GM11168 (cell line): Measurements from ENCODE around the gene ADPRM.
"Not testable (repeated sequence)": the region's sequence is repeated elsewhere in the genome, so short reads cannot be mapped to it uniquely, and the experiment has no call there.

Source experiments
- in situ Hi-C: fragments of 300-500 bp; cut with MboI; formaldehyde crosslinking; loops from one replicate; pipeline ENCODE4 v1.12.0; 2022; ENCODE audit warnings: low sequenced_read_pairs; ENCODE audit not compliant: unreplicated experiment

Gene ADPRM

DNA sequence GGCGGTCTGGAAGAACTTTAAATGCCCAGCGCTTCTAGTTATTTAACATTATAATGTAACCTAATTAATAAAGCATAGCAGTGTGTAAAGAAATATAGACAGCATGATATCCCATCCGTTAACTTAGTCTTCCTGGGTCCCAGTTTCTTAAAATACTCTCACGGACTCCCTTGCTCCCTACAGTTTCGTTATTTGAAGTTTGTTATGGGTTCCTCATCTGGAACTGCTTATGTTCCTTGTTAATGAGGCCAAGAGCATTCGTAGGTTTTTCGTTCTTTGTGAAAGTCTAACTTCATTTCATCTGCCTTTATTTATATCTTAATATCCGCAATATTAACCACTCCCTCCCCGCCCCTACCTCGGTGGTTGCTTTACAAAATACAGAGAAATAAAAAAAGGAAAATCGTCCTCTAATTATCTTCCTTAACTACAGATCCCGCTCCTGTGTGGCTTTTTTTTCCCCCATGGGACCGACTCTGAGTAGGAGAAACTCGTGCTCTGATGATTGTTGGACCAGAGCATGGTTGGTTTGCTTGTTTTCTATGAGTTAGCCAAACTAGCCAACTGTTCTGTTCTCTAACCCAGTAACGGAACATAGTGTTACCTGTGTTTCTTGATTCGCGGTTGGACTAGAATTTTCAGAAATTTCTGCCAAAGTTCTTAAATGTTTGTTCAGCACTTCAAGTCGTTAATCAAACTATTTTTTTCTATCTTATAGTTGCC is 863 bp downstream of the ADPRM start:
- in situ Hi-C loops: no loop called here

- in situ Hi-C loops: no loop called here
These were observed 2.5 kb downstream of the ADPRM start for GRCh38 chr17:10699856-10700255.

GRCh38 chr17:10702574-10702973 is 5.2 kb downstream of the ADPRM start:
- in situ Hi-C loops: no loop called here

GRCh38 chr17:10705727-10706126 is 8.3 kb downstream of the ADPRM start:
- in situ Hi-C loops: no loop called here

GRCh38 chr17:10713318-10713717 is 15.9 kb downstream of the ADPRM start:
- in situ Hi-C loops: no loop called here

GRCh38 chr17:10716218-10716617 is 18.8 kb downstream of the ADPRM start:
- in situ Hi-C loops: no loop called here

DNA sequence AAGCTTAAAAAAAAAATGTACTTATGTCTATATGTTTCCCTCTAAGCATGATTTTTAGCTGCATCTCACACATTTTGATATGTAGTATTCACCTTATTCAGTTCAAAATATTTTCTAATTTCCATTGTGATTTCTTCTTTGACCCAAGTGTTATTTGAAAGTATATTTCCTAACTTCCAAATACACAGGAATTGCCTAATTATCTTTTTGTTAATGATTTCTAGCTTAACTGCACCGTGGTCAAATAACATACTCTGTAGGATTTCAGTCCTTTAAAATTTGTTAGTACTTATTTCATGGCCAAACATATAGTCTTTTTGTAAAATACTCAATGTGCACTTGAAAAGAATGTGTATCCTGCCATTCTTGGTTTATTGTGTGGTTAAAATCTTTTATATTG is 21.2 kb downstream of the ADPRM start:
- in situ Hi-C loops: no loop called here

DNA sequence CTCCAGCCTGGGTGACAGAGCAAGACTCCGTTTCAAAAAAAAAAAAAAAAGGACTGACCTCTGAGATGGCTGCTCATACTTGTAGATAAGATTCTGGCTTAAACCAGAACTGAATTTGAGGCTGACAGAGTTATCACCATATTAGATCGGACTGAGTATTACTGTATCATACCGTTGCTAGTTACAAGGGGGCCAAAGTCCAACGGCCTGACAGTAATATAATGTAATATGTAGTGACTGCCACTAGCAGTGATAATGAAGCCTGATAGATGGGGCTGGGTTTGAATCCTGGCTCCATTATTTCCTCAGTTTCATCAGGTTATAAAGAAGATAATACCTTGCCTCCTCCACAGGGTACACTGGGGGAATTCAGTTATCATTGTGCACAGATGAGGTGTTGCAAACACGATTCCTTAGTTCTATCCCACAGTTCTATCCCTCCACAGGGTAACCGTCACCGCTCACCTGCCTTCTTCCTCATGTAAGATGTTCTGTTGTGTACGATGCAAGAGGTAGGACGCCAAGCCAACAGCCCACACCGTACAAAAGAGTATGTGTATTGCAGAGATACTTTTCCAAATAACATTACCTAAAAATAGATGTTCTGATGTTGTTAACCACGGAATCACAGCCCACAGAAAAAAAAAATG is 27.3 kb downstream of the ADPRM start:
- in situ Hi-C loops: no loop called here

- in situ Hi-C loops: no loop called here
These were observed 27.9 kb downstream of the ADPRM start for GRCh38 chr17:10725262-10725661.

DNA sequence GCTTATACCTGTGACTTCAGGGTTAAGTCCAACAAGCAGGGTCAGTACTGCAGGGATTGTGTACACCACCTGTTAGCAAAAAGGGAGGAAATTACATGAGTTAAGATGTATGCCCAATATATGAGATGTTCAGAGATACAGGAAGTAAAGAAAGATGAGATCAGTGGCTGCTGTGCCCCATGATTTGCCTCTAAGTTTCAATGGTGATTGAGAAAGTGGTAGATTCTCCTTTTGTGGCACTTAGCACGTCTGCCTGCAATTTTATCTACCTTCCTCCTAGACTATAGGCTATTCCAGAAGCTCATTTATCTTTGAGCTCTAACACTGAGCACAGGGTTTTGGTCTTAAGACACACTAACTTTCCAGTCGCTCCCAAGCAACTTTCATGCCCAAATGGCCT is 28.8 kb downstream of the ADPRM start:
- in situ Hi-C loops: no loop called here

GRCh38 chr17:10727192-10727591 is 29.8 kb downstream of the ADPRM start:
- in situ Hi-C loops: no loop called here

- in situ Hi-C loops: no loop called here
These were observed 31.0 kb downstream of the ADPRM start for GRCh38 chr17:10728331-10728892.

- in situ Hi-C loops: no loop called here
These were observed 32.2 kb downstream of the ADPRM start, which contains the start of gene TMEM220 for GRCh38 chr17:10729334-10730193. Gene TMEM220, minus strand, starts transcription at chr17:10730023. Its CDS starts 172 bp downstream, at chr17:10729851.

- in situ Hi-C loops: not testable (repeated sequence)
These were observed 32.9 kb downstream of the ADPRM start for GRCh38 chr17:10730247-10730646.

DNA sequence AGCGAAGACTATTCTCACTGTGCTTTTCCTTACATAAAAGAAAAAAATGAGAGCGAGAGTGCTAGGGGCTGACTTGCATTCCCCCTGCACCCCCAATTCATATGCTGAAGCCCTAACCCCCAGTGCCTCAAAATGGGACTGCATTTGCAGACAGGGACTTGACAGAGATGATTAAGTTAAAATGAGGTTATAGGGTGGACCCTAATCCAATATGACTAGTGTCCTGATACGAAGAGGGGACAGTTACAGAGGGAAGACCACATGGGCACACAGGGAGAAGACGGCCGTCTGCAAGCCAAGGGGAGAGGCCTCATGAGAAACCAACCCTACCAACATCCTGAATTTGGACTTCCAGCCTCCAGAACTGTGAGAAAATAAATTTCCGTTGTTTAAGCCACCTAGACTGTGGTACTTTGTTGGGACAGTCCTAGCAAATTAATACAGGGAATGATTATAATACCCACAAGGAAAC is 34.0 kb downstream of the ADPRM start:
- in situ Hi-C loops: no loop called here

- in situ Hi-C loops: not testable (repeated sequence)
These were observed 34.7 kb downstream of the ADPRM start for GRCh38 chr17:10732121-10732520.

DNA sequence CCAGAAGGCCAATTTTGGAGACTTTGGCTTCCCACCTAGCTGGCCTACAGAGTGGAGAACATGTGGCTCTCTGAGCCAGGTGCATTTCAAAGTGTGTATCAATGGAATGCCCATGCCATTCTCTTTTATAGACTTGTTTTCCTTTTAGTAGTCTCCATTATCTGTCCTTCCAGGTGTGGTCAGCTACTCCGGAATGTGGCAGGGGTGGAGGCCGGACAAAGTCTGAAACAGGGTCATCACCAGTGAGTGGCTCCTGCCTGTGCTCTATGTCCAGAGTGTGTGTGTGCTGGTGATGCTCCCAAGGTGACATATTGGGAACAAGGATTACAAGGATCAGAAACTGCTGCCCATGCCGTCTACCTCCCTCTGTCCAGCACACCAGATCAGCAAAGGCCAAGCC is 36.3 kb downstream of the ADPRM start:
- in situ Hi-C loops: no loop called here

DNA sequence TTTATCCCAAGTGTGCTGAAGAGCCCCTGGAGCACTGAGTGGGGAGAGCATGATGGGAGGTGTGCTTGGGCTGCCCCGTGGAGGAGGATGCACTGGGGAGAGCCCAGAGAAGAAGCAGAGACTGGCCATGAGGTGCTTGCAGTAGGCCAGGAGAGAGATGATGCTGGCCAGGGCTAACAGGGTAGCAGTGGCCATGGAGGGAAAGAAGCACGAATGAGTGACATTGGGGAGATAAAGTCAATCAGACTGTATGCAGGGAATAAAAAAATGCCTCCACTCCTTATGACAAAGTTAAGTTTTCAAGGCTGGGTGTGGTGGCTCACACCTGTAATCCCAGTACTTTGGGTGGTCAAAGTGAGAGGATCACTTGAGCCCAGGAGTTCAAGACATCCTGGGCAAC is 37.9 kb downstream of the ADPRM start:
- in situ Hi-C loops: no loop called here

- in situ Hi-C loops: no loop called here
These were observed 38.4 kb downstream of the ADPRM start for GRCh38 chr17:10735821-10736220.

- in situ Hi-C loops: no loop called here
These were observed 39.8 kb downstream of the ADPRM start for GRCh38 chr17:10737168-10737622.
